ENCODE results near the gene NOL4L.

The NOL4L gene

GRCh38 chr20:32559753-32560380 is 25.3 kb downstream of the NOL4L start:
- no peak overlapping the region for H3K4me3 ChIP-seq (ENCODE audit: low read depth, low read length)
- TF ChIP-seq CTCF (IDR thresholded peaks at IDR 0.05; ENCODE audit: borderline replicate concordance, insufficient read depth, low read depth, low read length) = no peak

GRCh38 chr20:32559205-32559752 is 25.9 kb downstream of the NOL4L start:
- no peak for TF ChIP-seq CTCF (IDR thresholded peaks at IDR 0.05; ENCODE audit: borderline replicate concordance, insufficient read depth, low read depth, low read length)
- H3K4me3 ChIP-seq (ENCODE audit: low read depth, low read length) = no peak overlapping the region

- no peak overlapping the region for H3K4me3 ChIP-seq (ENCODE audit: low read depth, low read length)
- TF ChIP-seq CTCF (IDR thresholded peaks at IDR 0.05; ENCODE audit: borderline replicate concordance, insufficient read depth, low read depth, low read length) = no peak
These were observed 26.6 kb downstream of the NOL4L start for GRCh38 chr20:32558526-32558925.

- no peak overlapping the region for H3K4me3 ChIP-seq (ENCODE audit: low read depth, low read length)
- no peak for TF ChIP-seq CTCF (IDR thresholded peaks at IDR 0.05; ENCODE audit: borderline replicate concordance, insufficient read depth, low read depth, low read length)
These were observed 27.8 kb downstream of the NOL4L start for GRCh38 chr20:32557319-32557718.

GRCh38 chr20:32556312-32557184 is 28.6 kb downstream of the NOL4L start:
- TF ChIP-seq CTCF (IDR thresholded peaks at IDR 0.05; ENCODE audit: borderline replicate concordance, insufficient read depth, low read depth, low read length) = no peak
- H3K4me3 ChIP-seq (ENCODE audit: low read depth, low read length) = no peak overlapping the region

GRCh38 chr20:32555584-32555983 is 29.5 kb downstream of the NOL4L start:
- TF ChIP-seq CTCF (IDR thresholded peaks at IDR 0.05; ENCODE audit: borderline replicate concordance, insufficient read depth, low read depth, low read length) = no peak
- no peak overlapping the region for H3K4me3 ChIP-seq (ENCODE audit: low read depth, low read length)
